A549 (cell line): Measurements from ENCODE around the gene FGF14. TPM values are rescaled to one million over a fixed set of nuclear protein-coding genes. Genes with fewer than 3 reads are reported as not detected.
"Not testable (repeated sequence)": the region's sequence is repeated elsewhere in the genome, so short reads cannot be mapped to it uniquely, and the experiment has no call there.

Experiments
- ATAC-seq, 2 experiments: fragments of 200-7000 bp in 1 of 2; fragments of >200 bp in 1 of 2; cut with Nextera tagmentation in 1 of 2; cut with Tn5 transposase in 1 of 2; 3 replicates each; pipeline versions ENCODE4 v1.8.0 to v1.9.1; 2018 to 2020; ENCODE audit warnings: mild to moderate bottlenecking in 1 of 2, moderate library complexity in 1 of 2
- CTCF ChIA-PET: fragments of 300-600 bp; sonication (Branson Sonifier 250); formaldehyde crosslinking; extraction: SDS; loops from one replicate; lab custom pipeline; 2021; ENCODE audit warnings: antibody characterized with exemption, inconsistent platforms; lab: Yijun Ruan, JAX
- POLR2A ChIA-PET: fragments of 350-600 bp; formaldehyde crosslinking; extraction: SDS; loops from one replicate; lab custom pipeline; 2021; ENCODE audit warnings: antibody characterized with exemption, inconsistent platforms; lab: Yijun Ruan, JAX
- DNase-seq, 2 experiments: peaks; one replicate each; pipeline versions ENCODE4 v3.0.0 to v3.0.0-alpha.2; 2011 to 2016; ENCODE audit warnings: low read depth in 1 of 2, low spot score in 1 of 2
- FAIRE-seq: peaks from 2 replicates; lab custom pipeline; 2011; peaks lifted over from hg19 to GRCh38; lab: Jason Lieb, UNC
- H3K27ac ChIP-seq, 2 experiments: fragments of >200 bp; sonication (Bioruptor Twin); formaldehyde crosslinking; 3 replicates each; pipeline ENCODE4 v1.5.1; 2016 to 2017
- H3K4me1 ChIP-seq: fragments of >200 bp; sonication (Bioruptor Twin); formaldehyde crosslinking; 3 replicates; pipeline ENCODE4 v1.6.1; 2016
- H3K4me2 ChIP-seq: fragments of >200 bp; sonication (Bioruptor Twin); formaldehyde crosslinking; 3 replicates; pipeline ENCODE4 v1.6.1; 2016
- H3K4me3 ChIP-seq: fragments of >200 bp; sonication (Bioruptor Twin); formaldehyde crosslinking; 3 replicates; pipeline ENCODE4 v1.5.1; 2016
- H3K9me3 ChIP-seq: fragments of >200 bp; sonication (Bioruptor Twin); formaldehyde crosslinking; 3 replicates; pipeline ENCODE4 v1.6.1; 2016
- FOSB ChIP-seq: fragments of 250-450 bp; sonication (Bioruptor Pico); IDR thresholded peaks from 2 replicates; pipeline ENCODE4 v1.5.0; 2020; ENCODE audit warnings: mild to moderate bottlenecking, moderate library complexity
- FOSL2 ChIP-seq, 2 experiments: fragments of 450-650 bp in 1 of 2; fragments of >200 bp in 1 of 2; sonication (Bioruptor Twin) in 1 of 2; formaldehyde crosslinking; IDR thresholded peaks; 2 replicates each; pipeline versions ENCODE4 v1.5.0 to v1.6.1; 2016 to 2020; ENCODE audit warnings: mild to moderate bottlenecking in 1 of 2, moderate library complexity in 1 of 2
- HDAC2 ChIP-seq: fragments of 200-600 bp; sonication (generic); IDR thresholded peaks from 2 replicates; pipeline ENCODE4 v1.6.1; 2016
- KDM5A ChIP-seq: fragments of 200-600 bp; sonication (generic); IDR thresholded peaks from 2 replicates; pipeline ENCODE4 v1.6.1; 2016; ENCODE audit warnings: antibody characterized with exemption, mild to moderate bottlenecking
- POLR2AphosphoS2 ChIP-seq: conservative IDR thresholded peaks from 2 replicates; pipeline ENCODE4 v1.6.1; 2012; ENCODE audit warnings: low read length, improper control_type of control experiment, inconsistent platforms
- RCOR1 ChIP-seq: fragments of 150-350 bp; IDR thresholded peaks from 2 replicates; pipeline ENCODE4 v1.6.1; 2014; ENCODE audit warnings: antibody characterized with exemption, low read length, low read depth
- SMC3 ChIP-seq: fragments of >200 bp; sonication (Bioruptor Twin); formaldehyde crosslinking; IDR thresholded peaks from 3 replicates; pipeline ENCODE4 v1.6.1; 2018; ENCODE audit warnings: inconsistent platforms
- ZFP36 ChIP-seq: fragments of 450-650 bp; IDR thresholded peaks from 2 replicates; pipeline ENCODE4 v1.6.1; 2014; ENCODE audit warnings: borderline replicate concordance; ENCODE audit not compliant: partially characterized antibody
- ZNF302 ChIP-seq: fragments of 250-450 bp; sonication (Bioruptor Pico); IDR thresholded peaks from 2 replicates; pipeline ENCODE4 v1.9.0; 2021; ENCODE audit warnings: inconsistent platforms, mild to moderate bottlenecking, moderate library complexity
- WGBS: methylation state at CpG from one replicate; pipeline ENCODE4 v1.1.6; 2017; ENCODE audit errors: missing lambda C conversion rate; 5-methylcytosine and 5-hydroxymethylcytosine counted together
- polyA plus RNA-seq, 4 experiments: library from polyadenylated mRNA; depleted of rRNA in 3 of 4; stranded (reverse); fragments of >200 nt; fragmentation: RNase III in 1 of 4; extraction: RNeasy Plus Mini Kit Qiagen cat#74134 plus additional on column Dnase treatment in 1 of 4; gene quantifications; 2 replicates in 3 of 4; 3 replicates in 1 of 4; pipeline ENCODE4 v1.2.3, GENCODE V29; 2011 to 2017
- TF ChIP-seq, protein P1 (sequence below): fragments of 150-350 bp; IDR thresholded peaks from 2 replicates; pipeline ENCODE4 v1.6.1; 2014; ENCODE audit warnings: low read depth, mild to moderate bottlenecking, low read length
- TF ChIP-seq, protein P2 (sequence below): fragments of >200 bp; sonication (Bioruptor Twin); formaldehyde crosslinking; IDR thresholded peaks from 3 replicates; pipeline ENCODE4 v1.5.1; 2016
- TF ChIP-seq, protein P3 (sequence below): fragments of 250-450 bp; sonication (Bioruptor Pico); IDR thresholded peaks from 2 replicates; pipeline ENCODE4 v1.5.0; 2020; ENCODE audit warnings: low read depth, mild to moderate bottlenecking, moderate library complexity
- TF ChIP-seq, protein P4 (sequence below): IDR thresholded peaks from 2 replicates; pipeline ENCODE4 v1.6.1; 2012
- TF ChIP-seq, protein P5 (sequence below): fragments of >200 bp; sonication (Bioruptor Twin); formaldehyde crosslinking; IDR thresholded peaks from 3 replicates; pipeline ENCODE4 v1.6.1; 2016
- TF ChIP-seq, protein P6 (sequence below): fragments of >200 bp; sonication (Bioruptor Twin); formaldehyde crosslinking; IDR thresholded peaks from 2 replicates; pipeline ENCODE4 v1.6.1; 2016

Gene FGF14
- polyA plus RNA-seq, 2 of the 4 experiments (the other 2 are of a cell fraction) = not detected

DNA sequence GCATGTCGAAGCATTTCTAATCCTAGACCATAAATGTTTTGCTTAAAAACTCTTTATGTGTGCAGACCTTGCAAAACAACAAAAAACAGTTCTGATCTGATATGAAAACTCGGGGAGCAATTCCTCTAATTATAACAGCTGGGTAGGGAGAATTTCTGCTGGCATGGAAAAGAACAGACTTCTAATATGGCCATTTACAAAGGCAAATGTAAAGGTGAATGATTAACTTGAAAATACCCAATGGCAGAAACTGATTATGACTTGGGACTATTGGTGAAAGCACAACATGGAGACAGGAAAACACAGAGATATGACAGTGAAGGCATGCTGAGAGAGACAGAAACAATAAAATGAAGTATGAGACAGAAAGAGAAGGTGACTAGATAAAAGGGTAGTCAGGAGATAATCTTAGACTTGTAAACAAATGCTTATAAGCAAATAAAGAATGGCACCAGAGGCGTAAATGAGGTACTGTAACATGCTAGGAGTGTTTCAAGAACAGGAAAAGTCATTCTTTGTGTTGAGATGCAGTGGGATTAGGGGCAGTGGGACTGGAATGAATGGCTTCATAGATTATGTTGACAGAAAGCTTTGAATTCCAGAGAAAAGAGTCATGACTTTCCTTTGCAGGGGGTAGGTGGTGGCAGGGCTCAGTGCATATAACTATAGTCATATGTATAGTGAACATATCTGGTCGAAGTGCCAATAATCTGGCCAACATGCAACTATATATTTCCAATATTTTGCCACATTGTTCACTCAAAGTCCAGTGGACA lies 556.4 kb downstream of the FGF14 start:
- Histone ChIP-seq H3K4me1 (no peaks in the 10 kb centered on the region), H3K27ac (no peak overlapping the region), H3K4me2 (no peak overlapping the region), H3K4me3 (no peak overlapping the region), H3K9me3 (no peaks in the 10 kb centered on the region)
- ChIA-PET POLR2A (no interaction called here), CTCF (no interaction called here)
- ATAC-seq (no peak), DNase-seq (no peak), FAIRE-seq (no peak)
- TF ChIP-seq, protein P1, sequence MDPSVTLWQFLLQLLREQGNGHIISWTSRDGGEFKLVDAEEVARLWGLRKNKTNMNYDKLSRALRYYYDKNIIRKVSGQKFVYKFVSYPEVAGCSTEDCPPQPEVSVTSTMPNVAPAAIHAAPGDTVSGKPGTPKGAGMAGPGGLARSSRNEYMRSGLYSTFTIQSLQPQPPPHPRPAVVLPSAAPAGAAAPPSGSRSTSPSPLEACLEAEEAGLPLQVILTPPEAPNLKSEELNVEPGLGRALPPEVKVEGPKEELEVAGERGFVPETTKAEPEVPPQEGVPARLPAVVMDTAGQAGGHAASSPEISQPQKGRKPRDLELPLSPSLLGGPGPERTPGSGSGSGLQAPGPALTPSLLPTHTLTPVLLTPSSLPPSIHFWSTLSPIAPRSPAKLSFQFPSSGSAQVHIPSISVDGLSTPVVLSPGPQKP = no peak
- no peak for TF ChIP-seq SMC3
- TF ChIP-seq, protein P2, sequence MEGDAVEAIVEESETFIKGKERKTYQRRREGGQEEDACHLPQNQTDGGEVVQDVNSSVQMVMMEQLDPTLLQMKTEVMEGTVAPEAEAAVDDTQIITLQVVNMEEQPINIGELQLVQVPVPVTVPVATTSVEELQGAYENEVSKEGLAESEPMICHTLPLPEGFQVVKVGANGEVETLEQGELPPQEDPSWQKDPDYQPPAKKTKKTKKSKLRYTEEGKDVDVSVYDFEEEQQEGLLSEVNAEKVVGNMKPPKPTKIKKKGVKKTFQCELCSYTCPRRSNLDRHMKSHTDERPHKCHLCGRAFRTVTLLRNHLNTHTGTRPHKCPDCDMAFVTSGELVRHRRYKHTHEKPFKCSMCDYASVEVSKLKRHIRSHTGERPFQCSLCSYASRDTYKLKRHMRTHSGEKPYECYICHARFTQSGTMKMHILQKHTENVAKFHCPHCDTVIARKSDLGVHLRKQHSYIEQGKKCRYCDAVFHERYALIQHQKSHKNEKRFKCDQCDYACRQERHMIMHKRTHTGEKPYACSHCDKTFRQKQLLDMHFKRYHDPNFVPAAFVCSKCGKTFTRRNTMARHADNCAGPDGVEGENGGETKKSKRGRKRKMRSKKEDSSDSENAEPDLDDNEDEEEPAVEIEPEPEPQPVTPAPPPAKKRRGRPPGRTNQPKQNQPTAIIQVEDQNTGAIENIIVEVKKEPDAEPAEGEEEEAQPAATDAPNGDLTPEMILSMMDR = no peak
- TF ChIP-seq, protein P3, sequence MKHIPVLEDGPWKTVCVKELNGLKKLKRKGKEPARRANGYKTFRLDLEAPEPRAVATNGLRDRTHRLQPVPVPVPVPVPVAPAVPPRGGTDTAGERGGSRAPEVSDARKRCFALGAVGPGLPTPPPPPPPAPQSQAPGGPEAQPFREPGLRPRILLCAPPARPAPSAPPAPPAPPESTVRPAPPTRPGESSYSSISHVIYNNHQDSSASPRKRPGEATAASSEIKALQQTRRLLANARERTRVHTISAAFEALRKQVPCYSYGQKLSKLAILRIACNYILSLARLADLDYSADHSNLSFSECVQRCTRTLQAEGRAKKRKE (CRISPR knock-in tag) = no peak
- no peak for TF ChIP-seq FOSB
- TF ChIP-seq POLR2AphosphoS2 = no peak
- no peak for TF ChIP-seq ZFP36
- WGBS = under 1% methylated on average over 4 of the region's 4 CpGs

DNA sequence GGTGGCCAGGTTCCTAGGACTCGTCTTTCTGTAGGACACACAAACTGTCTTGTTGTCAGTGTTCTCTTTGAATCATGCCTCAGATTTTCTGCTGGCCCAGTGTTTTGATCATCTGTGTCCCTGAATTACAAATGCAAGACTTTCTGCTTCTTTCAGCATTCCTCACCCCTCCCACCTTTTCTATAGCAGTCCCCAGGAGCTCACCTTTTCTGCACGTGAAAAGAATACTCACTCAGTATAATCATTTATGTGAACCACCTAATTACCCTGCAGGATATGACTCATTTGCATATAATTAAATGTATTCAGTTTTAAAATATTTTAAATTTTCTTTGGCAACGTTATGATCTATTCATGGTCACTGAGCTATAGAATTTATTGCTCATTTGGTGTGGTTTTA lies 560.1 kb downstream of the FGF14 start:
- no peak for FAIRE-seq
- TF ChIP-seq HDAC2 = no peak
- ChIA-PET POLR2A (no interaction called here), CTCF (no interaction called here)
- H3K4me2 ChIP-seq = no peak overlapping the region
- no peak for DNase-seq
- WGBS = 1% methylated on average over 3 of the region's 3 CpGs
- no peaks in the 10 kb centered on the region for H3K4me1 ChIP-seq
- no peak overlapping the region for H3K4me3 ChIP-seq
- no peak for ATAC-seq
- H3K27ac ChIP-seq = no peak overlapping the region
- H3K9me3 ChIP-seq = no peaks in the 10 kb centered on the region

DNA sequence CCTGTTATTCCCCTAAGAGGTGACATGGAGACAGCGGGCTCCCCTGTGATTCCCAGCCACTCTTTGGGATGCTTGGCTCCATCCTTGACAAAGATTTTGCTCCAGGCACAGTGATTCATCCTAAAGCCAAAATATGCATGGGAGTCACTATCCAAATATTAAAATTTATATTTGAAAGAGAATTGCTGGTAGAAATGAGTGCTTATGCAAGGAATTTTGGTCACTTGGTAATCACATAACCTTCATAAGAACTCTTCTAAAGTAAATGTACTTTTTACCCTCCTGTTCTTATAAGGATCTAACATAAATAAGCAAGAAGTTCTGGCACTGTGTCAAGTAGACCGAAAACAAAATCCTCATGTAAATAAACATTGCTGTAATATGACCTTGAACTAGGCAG lies 563.5 kb downstream of the FGF14 start:
- Histone ChIP-seq H3K9me3 (no peaks in the 10 kb centered on the region), H3K27ac (no peak overlapping the region), H3K4me3 (no peak overlapping the region), H3K4me2 (no peak overlapping the region), H3K4me1 (no peaks in the 10 kb centered on the region)
- TF ChIP-seq RCOR1 (no peak), KDM5A (no peak), HDAC2 (no peak), POLR2AphosphoS2 (no peak), ZNF302 (no peak), FOSL2 (IDR thresholded peaks at IDR 0.05) (no peak), FOSL2 (CRISPR knock-in tag; IDR thresholded peaks at IDR 0.05) (no peak)
- TF ChIP-seq, protein P4, sequence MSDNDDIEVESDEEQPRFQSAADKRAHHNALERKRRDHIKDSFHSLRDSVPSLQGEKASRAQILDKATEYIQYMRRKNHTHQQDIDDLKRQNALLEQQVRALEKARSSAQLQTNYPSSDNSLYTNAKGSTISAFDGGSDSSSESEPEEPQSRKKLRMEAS = no peak
- TF ChIP-seq, protein P5, sequence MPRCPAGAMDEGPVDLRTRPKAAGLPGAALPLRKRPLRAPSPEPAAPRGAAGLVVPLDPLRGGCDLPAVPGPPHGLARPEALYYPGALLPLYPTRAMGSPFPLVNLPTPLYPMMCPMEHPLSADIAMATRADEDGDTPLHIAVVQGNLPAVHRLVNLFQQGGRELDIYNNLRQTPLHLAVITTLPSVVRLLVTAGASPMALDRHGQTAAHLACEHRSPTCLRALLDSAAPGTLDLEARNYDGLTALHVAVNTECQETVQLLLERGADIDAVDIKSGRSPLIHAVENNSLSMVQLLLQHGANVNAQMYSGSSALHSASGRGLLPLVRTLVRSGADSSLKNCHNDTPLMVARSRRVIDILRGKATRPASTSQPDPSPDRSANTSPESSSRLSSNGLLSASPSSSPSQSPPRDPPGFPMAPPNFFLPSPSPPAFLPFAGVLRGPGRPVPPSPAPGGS = no peak
- TF ChIP-seq, protein P6, sequence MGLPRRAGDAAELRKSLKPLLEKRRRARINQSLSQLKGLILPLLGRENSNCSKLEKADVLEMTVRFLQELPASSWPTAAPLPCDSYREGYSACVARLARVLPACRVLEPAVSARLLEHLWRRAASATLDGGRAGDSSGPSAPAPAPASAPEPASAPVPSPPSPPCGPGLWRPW = no peak
- FAIRE-seq (no peak), DNase-seq (no peak), ATAC-seq (no peak)
- POLR2A ChIA-PET = no interaction called here
- WGBS = 6% methylated on average over 2 of the region's 2 CpGs
- CTCF ChIA-PET = no interaction called here

DNA sequence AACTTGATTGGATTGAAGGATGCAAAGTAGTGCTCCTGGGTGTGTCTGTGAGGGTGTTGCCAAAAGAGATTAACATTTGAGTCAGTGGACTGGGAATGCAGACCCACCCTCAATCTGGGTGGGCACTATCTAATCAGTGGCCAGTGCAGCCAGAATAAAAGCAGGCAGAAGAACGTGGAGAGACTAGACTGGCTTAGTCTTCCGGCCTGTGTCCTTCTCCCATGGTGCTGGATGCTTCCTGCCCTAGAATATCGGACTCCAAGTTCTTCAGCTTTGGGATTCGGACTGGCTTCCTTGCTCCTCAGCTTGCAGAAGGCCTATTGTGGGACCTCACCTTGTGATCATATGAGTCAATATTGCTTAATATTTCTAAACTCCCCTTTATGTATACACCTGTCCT lies 564.1 kb downstream of the FGF14 start:
- H3K9me3 ChIP-seq, H3K4me2 ChIP-seq, FAIRE-seq, H3K4me1 ChIP-seq, DNase-seq, H3K4me3 ChIP-seq, POLR2A ChIA-PET, H3K27ac ChIP-seq, ATAC-seq: not testable (repeated sequence)
- 4% methylated on average over 4 of the region's 4 CpGs for WGBS
- CTCF ChIA-PET = interaction anchor here (1.1 kb wide), 1 partner anchor 13 kb away, joined by 4 read pairs; no protein-coding TSS in a partner anchor
